ENCODE measurements around the gene SLC38A2.

DNA sequence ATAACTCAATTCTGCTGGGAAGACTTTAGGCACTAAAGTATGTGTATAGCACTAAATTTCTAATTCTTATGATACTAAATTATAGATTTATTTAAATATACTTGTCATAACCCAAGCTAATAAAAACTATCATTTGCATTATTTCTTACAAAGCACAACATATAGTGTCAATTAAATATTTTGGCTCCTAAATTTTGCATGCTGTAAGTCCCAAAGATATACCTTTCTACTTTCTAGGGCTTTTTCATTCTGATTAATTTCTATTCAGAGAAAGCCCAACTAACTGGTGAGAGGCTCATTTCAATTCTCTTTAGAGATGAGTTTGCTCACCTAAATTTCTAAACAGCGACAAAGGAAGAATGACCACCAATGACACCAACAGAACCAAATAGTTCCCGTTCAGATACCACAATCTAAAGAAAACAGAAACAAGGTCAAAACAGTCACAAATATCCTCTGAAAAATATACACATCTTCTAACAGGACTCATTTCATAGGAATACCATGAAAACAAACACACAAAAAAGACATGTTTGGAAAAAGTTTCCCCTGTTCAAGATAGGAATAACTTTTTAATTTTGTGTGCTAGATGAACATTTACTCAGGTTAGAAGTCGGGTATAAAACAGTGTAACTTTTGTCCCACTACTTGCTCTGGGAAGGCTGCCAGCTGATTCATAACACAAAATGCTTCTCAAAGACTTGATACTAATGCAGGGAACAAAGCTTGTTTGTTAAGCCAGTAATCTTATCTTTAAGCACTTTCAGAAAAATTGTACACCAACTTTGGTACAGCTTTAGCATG, 7.6 kb downstream of the SLC38A2 start:
- TF ChIP-seq, protein P1, sequence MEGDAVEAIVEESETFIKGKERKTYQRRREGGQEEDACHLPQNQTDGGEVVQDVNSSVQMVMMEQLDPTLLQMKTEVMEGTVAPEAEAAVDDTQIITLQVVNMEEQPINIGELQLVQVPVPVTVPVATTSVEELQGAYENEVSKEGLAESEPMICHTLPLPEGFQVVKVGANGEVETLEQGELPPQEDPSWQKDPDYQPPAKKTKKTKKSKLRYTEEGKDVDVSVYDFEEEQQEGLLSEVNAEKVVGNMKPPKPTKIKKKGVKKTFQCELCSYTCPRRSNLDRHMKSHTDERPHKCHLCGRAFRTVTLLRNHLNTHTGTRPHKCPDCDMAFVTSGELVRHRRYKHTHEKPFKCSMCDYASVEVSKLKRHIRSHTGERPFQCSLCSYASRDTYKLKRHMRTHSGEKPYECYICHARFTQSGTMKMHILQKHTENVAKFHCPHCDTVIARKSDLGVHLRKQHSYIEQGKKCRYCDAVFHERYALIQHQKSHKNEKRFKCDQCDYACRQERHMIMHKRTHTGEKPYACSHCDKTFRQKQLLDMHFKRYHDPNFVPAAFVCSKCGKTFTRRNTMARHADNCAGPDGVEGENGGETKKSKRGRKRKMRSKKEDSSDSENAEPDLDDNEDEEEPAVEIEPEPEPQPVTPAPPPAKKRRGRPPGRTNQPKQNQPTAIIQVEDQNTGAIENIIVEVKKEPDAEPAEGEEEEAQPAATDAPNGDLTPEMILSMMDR (IDR thresholded peaks at IDR 0.05): no peak
- no peak for TF ChIP-seq EZH2 (IDR thresholded peaks at IDR 0.05)

Measured in neural progenitor cell (in vitro differentiated cells).